Activated B cell treated with CpG ODN at 0.5 μM for 24 hours (primary cell): ENCODE results near the gene LRIF1. TPM values are rescaled to one million over a fixed set of nuclear protein-coding genes. Genes with fewer than 3 reads are reported as not detected.
A peak's percentile ranks its signal among the peaks of the same experiment; 100 is the strongest.

ENCODE experiments used
- ATAC-seq: fragments of 200-7000 bp; cut with Tn5 transposase; one replicate; pipeline ENCODE4 v1.10.0; 2021; ENCODE audit warnings: low read depth, mild to moderate bottlenecking, moderate library complexity
- CTCF ChIA-PET: fragments of 350-600 bp; sonication (Branson Sonifier 250); formaldehyde crosslinking; loops from one replicate; lab custom pipeline; 2021; ENCODE audit warnings: antibody characterized with exemption; lab: Charles Lee
- POLR2A ChIA-PET: fragments of 350-600 bp; sonication (Branson Sonifier 250); formaldehyde crosslinking; loops from one replicate; lab custom pipeline; 2021; ENCODE audit warnings: antibody characterized with exemption; lab: Charles Lee
- DNase-seq: peaks from one replicate; pipeline ENCODE4 v3.0.0; 2022
- H3K27ac Mint-ChIP-seq: one replicate; pipeline ENCODE4 v1.8.0; 2020; ENCODE audit warnings: mixed read lengths
- H3K27me3 Mint-ChIP-seq: one replicate; pipeline ENCODE4 v1.8.0; 2021; ENCODE audit warnings: mixed read lengths
- H3K36me3 Mint-ChIP-seq: one replicate; pipeline ENCODE4 v1.8.0; 2021; ENCODE audit warnings: low read depth, mixed read lengths
- H3K4me1 Mint-ChIP-seq: one replicate; pipeline ENCODE4 v1.8.0; 2021; ENCODE audit warnings: mixed read lengths
- H3K4me3 Mint-ChIP-seq: one replicate; pipeline ENCODE4 v1.8.0; 2020; ENCODE audit warnings: mild to moderate bottlenecking, mixed read lengths
- H3K9me3 Mint-ChIP-seq: one replicate; pipeline ENCODE4 v1.8.0; 2020; ENCODE audit warnings: mixed read lengths
- intact Hi-C: fragments of 100-400 bp; cut with micrococcal nuclease; formaldehyde crosslinking; loops from one replicate; pipeline ENCODE4 v1.15.1; 2024
- total RNA-seq: library from RNA; stranded (reverse); gene quantifications from 2 replicates; pipeline ENCODE4 v1.2.3, GENCODE V29; 2022
- TF ChIP-seq, protein P1 (sequence below): fragments of 200-600 bp; IDR thresholded peaks from one replicate; pipeline ENCODE4 v1.8.0; 2022; ENCODE audit warnings: antibody characterized with exemption, mild to moderate bottlenecking

Gene LRIF1
- total RNA-seq, 1 donor from 2014 or later = 17.0 TPM

DNA sequence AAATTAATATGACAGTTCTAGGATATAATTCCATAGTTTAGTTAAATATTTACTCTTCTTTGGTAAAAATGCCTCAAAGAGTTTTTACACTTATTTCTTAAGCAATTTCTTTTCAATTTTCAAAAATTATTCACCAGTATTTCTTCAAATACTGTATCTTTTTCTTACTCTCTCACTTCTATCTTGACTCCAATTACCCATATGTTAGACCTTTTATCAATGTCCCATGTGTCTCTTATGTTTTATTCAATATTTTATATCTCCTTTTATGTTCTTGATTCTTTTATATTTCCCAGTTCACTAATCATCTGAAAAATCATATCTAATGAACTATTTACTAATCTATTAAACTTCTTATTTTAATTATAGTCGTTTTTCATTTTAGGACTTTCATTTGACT, 11.5 kb upstream of the LRIF1 start:
- intact Hi-C loops = no loop called here
- DNase-seq (no peak), ATAC-seq (no peak)
- TF ChIP-seq, protein P1, sequence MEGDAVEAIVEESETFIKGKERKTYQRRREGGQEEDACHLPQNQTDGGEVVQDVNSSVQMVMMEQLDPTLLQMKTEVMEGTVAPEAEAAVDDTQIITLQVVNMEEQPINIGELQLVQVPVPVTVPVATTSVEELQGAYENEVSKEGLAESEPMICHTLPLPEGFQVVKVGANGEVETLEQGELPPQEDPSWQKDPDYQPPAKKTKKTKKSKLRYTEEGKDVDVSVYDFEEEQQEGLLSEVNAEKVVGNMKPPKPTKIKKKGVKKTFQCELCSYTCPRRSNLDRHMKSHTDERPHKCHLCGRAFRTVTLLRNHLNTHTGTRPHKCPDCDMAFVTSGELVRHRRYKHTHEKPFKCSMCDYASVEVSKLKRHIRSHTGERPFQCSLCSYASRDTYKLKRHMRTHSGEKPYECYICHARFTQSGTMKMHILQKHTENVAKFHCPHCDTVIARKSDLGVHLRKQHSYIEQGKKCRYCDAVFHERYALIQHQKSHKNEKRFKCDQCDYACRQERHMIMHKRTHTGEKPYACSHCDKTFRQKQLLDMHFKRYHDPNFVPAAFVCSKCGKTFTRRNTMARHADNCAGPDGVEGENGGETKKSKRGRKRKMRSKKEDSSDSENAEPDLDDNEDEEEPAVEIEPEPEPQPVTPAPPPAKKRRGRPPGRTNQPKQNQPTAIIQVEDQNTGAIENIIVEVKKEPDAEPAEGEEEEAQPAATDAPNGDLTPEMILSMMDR = no peak
- POLR2A ChIA-PET = interaction anchor here (1.2 kb wide), 1 partner anchor 11 kb away, joined by 10 read pairs; the partner anchor contains the start of gene LRIF1
- Mint-ChIP-seq H3K27ac (no peak overlapping the region), H3K36me3 (no peaks in the 10 kb centered on the region), H3K27me3 (peaks cover 51% of the 10 kb centered on the region), H3K4me1 (no peaks in the 10 kb centered on the region), H3K4me3 (no peak overlapping the region), H3K9me3 (peaks cover 31% of the 10 kb centered on the region)
- CTCF ChIA-PET = interaction anchor here (1.6 kb wide), 1 partner anchor 17 kb away, joined by 4 read pairs; no protein-coding TSS in a partner anchor

DNA sequence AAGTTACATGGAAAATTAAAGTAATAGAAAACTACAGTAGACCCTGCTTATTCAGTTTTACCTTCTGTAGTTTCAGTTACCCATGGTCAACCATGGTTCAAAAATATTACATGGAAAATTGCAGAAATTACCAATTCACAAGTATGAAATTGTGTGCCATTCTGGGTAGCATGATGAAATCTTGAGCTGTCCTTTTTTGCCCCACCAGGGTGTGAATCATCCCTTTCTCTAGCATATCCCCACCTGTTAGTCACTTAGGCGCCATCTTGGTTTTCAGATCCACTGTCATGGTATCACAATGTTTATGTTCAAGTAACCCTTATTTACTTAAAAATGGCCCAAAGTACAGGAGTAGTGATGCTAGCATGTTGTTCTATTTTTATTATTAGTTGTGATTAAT, 3.5 kb upstream of the LRIF1 start:
- CTCF ChIA-PET = no interaction called here

DNA sequence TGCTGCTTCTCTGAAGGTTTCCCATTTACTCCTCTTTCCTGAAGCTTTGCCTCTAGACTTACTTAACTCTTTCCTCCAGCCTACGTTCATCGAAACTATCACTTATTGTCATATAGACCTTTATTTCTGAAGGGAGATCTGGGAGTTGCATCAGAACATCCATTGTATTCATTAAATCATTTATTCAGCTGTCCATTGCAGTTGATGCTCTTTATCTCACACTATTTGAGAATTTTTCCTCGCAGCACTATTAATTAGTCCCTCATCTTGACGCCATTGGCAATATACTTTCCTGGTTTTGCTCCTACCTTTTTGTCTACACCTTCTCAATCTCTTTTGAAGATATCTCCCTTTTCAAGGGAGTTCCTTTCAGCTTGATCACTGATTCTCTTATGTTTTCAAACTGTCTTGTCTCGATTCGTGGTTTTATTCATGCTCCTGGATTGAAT, 757 bp upstream of the LRIF1 start:
- H3K4me3 Mint-ChIP-seq = peak overlapping the region; percentile 84
- TF ChIP-seq, protein P1 = no peak
- H3K27ac Mint-ChIP-seq = peak overlapping the region; percentile 91
- H3K4me1 Mint-ChIP-seq = peaks cover 38% of the 10 kb centered on the region
- DNase-seq (no peak), ATAC-seq (no peak)
- peaks cover 34% of the 10 kb centered on the region for H3K9me3 Mint-ChIP-seq
- ChIA-PET CTCF (interaction anchor here (0.6 to 1.9 kb wide), 6 partner anchors 28 to 626 kb away, joined by 3 to 8 read pairs (median 3); no protein-coding TSS in a partner anchor), POLR2A (interaction anchor here (0.6 to 1.9 kb wide), 26 partner anchors 10 to 791 kb away, joined by 3 to 51 read pairs (median 4); partner anchors contain the start of genes CD53, CEPT1, DRAM2 and RBM15)
- H3K27me3 Mint-ChIP-seq = peaks cover 15% of the 10 kb centered on the region
- intact Hi-C loops = loop anchor here (1.0 to 5.0 kb wide), 6 partner anchors 163 to 793 kb away; partner anchors contain the start of genes DDX20 and KCNA3
- H3K36me3 Mint-ChIP-seq = peaks cover 44% of the 10 kb centered on the region

More for the DNA sequence above, 3.5 kb upstream of the LRIF1 start:
- POLR2A ChIA-PET = no interaction called here
- H3K27me3 Mint-ChIP-seq = peaks cover 42% of the 10 kb centered on the region
- intact Hi-C loops = no loop called here
- H3K4me3 Mint-ChIP-seq = no peak overlapping the region
- no peak overlapping the region for H3K27ac Mint-ChIP-seq
- TF ChIP-seq, protein P1 = no peak
- peaks cover 23% of the 10 kb centered on the region for H3K4me1 Mint-ChIP-seq
- H3K36me3 Mint-ChIP-seq = peaks cover 26% of the 10 kb centered on the region
- ATAC-seq = no peak
- no peak for DNase-seq
- H3K9me3 Mint-ChIP-seq = peaks cover 41% of the 10 kb centered on the region

DNA sequence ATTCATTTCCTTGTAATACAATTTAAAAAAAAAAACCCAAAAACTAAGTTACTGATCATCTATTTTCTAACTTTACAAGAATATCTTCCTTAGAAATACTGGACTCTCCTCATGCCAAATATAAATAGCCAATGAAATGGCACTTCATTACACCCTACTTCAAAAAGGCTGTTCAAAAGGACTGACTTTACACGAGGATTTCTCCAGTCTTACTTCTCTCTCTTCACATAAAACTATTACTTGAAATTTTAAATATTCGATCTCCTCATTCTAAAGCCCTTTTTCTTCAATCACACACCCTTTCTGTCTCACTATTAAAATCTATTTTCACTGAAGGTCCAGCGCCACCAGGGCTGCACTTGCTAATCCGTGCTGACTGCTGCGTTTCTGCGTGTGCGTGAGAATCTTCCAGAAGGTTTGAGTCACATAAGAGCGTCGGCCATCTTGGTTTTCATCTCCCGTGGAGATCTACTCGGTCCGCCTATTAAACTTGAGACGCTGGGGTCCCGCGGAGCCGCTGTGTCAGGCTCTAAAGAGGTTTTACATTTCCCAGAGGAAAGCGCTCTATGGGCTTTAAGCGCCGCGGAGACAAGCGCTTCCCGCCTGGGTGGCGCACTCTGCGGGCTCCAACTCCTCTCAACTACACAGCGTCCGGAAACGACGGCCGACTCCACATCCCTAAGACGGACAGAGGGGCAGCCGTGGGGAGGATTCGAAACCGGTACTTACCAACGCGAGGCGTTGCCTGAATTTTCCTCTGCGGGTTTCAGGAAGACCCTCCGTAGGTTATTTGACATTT, 631 bp downstream of the LRIF1 start:
- intact Hi-C loops = loop anchor here (1.0 to 5.0 kb wide), 8 partner anchors 83 to 929 kb away; partner anchors contain the start of genes DDX20, KCNA3 and STRIP1
- TF ChIP-seq, protein P1 = no peak
- ChIA-PET POLR2A (interaction anchor here (0.7 to 1.9 kb wide), 9 partner anchors 62 to 626 kb away, joined by 3 to 51 read pairs (median 5); partner anchors contain the start of genes CD53 and RBM15), CTCF (interaction anchor here (1.1 to 1.9 kb wide), 3 partner anchors 29 to 182 kb away, joined by 3 to 8 read pairs (median 3); no protein-coding TSS in a partner anchor)
- Mint-ChIP-seq H3K4me3 (peak overlapping the region; percentile 84), H3K36me3 (peaks cover 52% of the 10 kb centered on the region), H3K27me3 (peaks cover 3% of the 10 kb centered on the region), H3K4me1 (peaks cover 38% of the 10 kb centered on the region), H3K27ac (peak overlapping the region; percentile 91), H3K9me3 (peaks cover 29% of the 10 kb centered on the region)
- ATAC-seq (peak; percentile 28), DNase-seq (peak; percentile 60)
